Measurements from ENCODE around the gene ESRP2. TPM values are rescaled to one million over a fixed set of nuclear protein-coding genes. Genes with fewer than 3 reads are reported as not detected.

ESRP2 gene
- total RNA-seq, 2 donors from 2014 or later = 0.31 to 0.63 TPM

GRCh38 chr16:68231384-68232136 lies 4.4 kb downstream of the ESRP2 start:
- Mint-ChIP-seq H3K27ac (no peak overlapping the region), H3K27me3 (ENCODE audit: low read depth) (no peaks in the 10 kb centered on the region)
- no peak for ATAC-seq (replicated peaks in 1 of 2)

GRCh38 chr16:68230956-68231355 lies 5.0 kb downstream of the ESRP2 start:
- no peak overlapping the region for H3K27ac Mint-ChIP-seq
- H3K27me3 Mint-ChIP-seq (ENCODE audit: low read depth) = no peaks in the 10 kb centered on the region
- ATAC-seq (replicated peaks in 1 of 2) = no peak

More at GRCh38 chr16:68231384-68232136, 4.4 kb downstream of the ESRP2 start:
- H3K4me1 Mint-ChIP-seq (ENCODE audit: low read depth) = peaks cover 33% of the 10 kb centered on the region
- DNase-seq = no peak
- H3K9me3 Mint-ChIP-seq = no peaks in the 10 kb centered on the region
- H3K4me3 Mint-ChIP-seq = no peak overlapping the region
- H3K36me3 Mint-ChIP-seq (ENCODE audit: insufficient read depth in 2 of 2) = peaks cover 0 to 2% of the 10 kb centered on the region in 2 donors

GRCh38 chr16:68230176-68230571 lies 5.8 kb downstream of the ESRP2 start:
- DNase-seq (no peak), ATAC-seq (replicated peaks in 1 of 2) (no peak)
- Mint-ChIP-seq H3K9me3 (no peaks in the 10 kb centered on the region), H3K4me3 (no peak overlapping the region), H3K27ac (no peak overlapping the region), H3K27me3 (ENCODE audit: low read depth) (no peaks in the 10 kb centered on the region), H3K4me1 (ENCODE audit: low read depth) (peaks cover 36% of the 10 kb centered on the region), H3K36me3 (ENCODE audit: insufficient read depth in 2 of 2) (peaks cover 0 to 2% of the 10 kb centered on the region in 2 donors)

More at GRCh38 chr16:68230956-68231355, 5.0 kb downstream of the ESRP2 start:
- DNase-seq = no peak
- H3K4me3 Mint-ChIP-seq = no peak overlapping the region
- H3K4me1 Mint-ChIP-seq (ENCODE audit: low read depth) = peaks cover 33% of the 10 kb centered on the region
- H3K36me3 Mint-ChIP-seq (ENCODE audit: insufficient read depth in 2 of 2) = peaks cover 0 to 2% of the 10 kb centered on the region in 2 donors
- no peaks in the 10 kb centered on the region for H3K9me3 Mint-ChIP-seq

DNA sequence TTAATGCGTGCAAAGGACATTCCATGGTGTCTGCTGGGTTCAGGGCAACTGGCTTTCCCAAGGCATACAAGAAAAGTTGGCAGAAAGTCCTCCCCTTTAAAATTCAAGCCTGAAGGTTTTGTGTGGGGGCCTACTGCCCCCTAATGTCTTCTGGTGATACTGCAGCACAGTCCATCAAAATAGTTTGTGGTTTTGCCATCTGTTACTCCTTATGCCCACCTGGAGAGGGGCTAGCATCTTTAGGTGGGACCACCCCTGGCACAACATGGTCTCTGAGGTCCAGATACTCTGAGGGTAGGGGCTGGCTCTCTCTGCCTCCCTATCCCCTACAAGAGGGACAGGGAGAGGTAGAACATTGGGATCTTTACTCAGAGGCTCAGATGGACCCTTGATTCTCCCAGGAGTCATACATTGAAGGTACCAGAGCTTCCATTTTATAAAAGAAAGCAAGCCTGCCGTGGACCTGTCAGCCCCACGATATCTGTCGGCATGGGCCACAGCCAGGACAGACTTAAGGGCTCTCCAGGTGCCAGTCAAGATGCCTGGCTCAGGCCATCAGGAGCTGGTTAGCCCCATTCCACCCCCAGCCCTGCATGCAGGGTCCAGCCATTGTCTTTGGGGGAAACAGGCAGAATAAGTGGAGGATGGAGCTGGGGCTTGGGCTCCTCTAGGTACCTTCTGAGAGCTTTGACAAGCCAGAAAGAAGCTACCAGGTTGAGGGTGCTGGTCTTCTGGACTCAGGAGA lies 6.3 kb downstream of the ESRP2 start:
- Mint-ChIP-seq H3K4me1 (ENCODE audit: low read depth) (peaks cover 36% of the 10 kb centered on the region), H3K36me3 (ENCODE audit: insufficient read depth in 2 of 2) (peaks cover 0 to 2% of the 10 kb centered on the region in 2 donors), H3K4me3 (no peak overlapping the region), H3K27ac (no peak overlapping the region), H3K9me3 (no peaks in the 10 kb centered on the region), H3K27me3 (ENCODE audit: low read depth) (no peaks in the 10 kb centered on the region)
- ATAC-seq (replicated peaks in 1 of 2) = no peak
- DNase-seq = peak; percentile 30 to 58

DNA sequence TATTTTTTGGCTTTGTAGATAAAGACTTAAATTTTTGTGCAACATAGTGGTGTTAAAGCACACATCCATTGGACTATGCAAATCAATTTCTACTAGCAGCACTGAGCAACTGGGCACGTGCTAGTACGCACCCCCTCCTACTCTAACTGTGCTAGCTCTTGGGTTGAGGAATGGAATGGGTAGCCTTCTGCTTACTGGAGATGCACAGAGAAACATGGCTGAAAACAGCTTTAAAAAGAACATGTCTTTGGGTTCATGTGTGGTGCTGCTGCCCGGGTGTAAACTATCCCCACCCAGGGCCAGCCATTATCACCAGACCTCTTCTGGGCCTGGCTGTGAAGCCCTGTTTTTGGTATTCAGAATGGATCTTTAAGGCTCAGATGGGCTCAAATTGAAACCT lies 7.3 kb downstream of the ESRP2 start:
- Mint-ChIP-seq H3K36me3 (ENCODE audit: insufficient read depth in 2 of 2) (peaks cover 0 to 2% of the 10 kb centered on the region in 2 donors), H3K4me1 (ENCODE audit: low read depth) (peaks cover 36% of the 10 kb centered on the region), H3K9me3 (no peaks in the 10 kb centered on the region), H3K27ac (peak overlapping the region; percentile 64), H3K27me3 (ENCODE audit: low read depth) (no peaks in the 10 kb centered on the region), H3K4me3 (no peak overlapping the region)
- ATAC-seq (replicated peaks in 1 of 2) = no peak
- no peak for DNase-seq

- H3K36me3 Mint-ChIP-seq (ENCODE audit: insufficient read depth in 2 of 2) = peaks cover 0 to 2% of the 10 kb centered on the region in 2 donors
- peaks cover 31% of the 10 kb centered on the region for H3K4me1 Mint-ChIP-seq (ENCODE audit: low read depth)
- peak overlapping the region; percentile 95 for H3K27ac Mint-ChIP-seq
- H3K9me3 Mint-ChIP-seq = no peaks in the 10 kb centered on the region
- DNase-seq = no peak
- peak overlapping the region; percentile 43 to 63 for H3K4me3 Mint-ChIP-seq
- no peaks in the 10 kb centered on the region for H3K27me3 Mint-ChIP-seq (ENCODE audit: low read depth)
- ATAC-seq (replicated peaks in 1 of 2) = no peak
Observed at GRCh38 chr16:68227850-68228553, 7.9 kb downstream of the ESRP2 start.

GRCh38 chr16:68227183-68227793 lies 8.6 kb downstream of the ESRP2 start:
- H3K27me3 Mint-ChIP-seq (ENCODE audit: low read depth) = no peaks in the 10 kb centered on the region
- peak overlapping the region; percentile 17 to 63 for H3K4me3 Mint-ChIP-seq
- H3K36me3 Mint-ChIP-seq (ENCODE audit: insufficient read depth in 2 of 2) = peaks cover 0 to 2% of the 10 kb centered on the region in 2 donors
- peaks cover 25% of the 10 kb centered on the region for H3K4me1 Mint-ChIP-seq (ENCODE audit: low read depth)
- peak in 1 of 2 donors; percentile 21 for DNase-seq
- H3K27ac Mint-ChIP-seq = peak overlapping the region; percentile 95
- ATAC-seq (replicated peaks in 1 of 2) = peak; percentile 67 to 69
- H3K9me3 Mint-ChIP-seq = no peaks in the 10 kb centered on the region

DNA sequence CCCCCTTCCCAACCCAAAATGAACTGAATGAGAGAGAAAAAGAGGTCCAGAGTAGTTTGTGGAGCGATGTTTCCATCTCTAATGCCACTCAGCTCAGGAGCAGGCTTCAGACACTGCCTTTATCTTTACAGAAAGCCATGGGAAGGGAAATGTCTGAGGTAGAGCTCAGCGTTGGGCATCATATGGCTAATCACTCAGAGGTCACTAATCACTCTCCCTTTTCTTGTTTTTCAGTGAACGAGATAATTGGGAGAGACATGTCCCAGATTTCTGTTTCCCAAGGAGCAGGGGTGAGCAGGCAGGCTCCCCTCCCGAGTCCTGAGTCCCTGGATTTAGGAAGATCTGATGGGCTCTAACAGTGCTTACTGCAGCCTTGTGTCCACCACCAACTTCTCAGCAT lies 9.8 kb downstream of the ESRP2 start:
- Mint-ChIP-seq H3K9me3 (no peaks in the 10 kb centered on the region), H3K4me3 (peak overlapping the region in 1 of 2 donors; percentile 18), H3K4me1 (ENCODE audit: low read depth) (peaks cover 25% of the 10 kb centered on the region), H3K36me3 (ENCODE audit: insufficient read depth in 2 of 2) (peaks cover 0 to 7% of the 10 kb centered on the region in 2 donors), H3K27me3 (ENCODE audit: low read depth) (no peaks in the 10 kb centered on the region), H3K27ac (peak overlapping the region; percentile 86)
- ATAC-seq (replicated peaks in 1 of 2) (no peak), DNase-seq (no peak)

DNA sequence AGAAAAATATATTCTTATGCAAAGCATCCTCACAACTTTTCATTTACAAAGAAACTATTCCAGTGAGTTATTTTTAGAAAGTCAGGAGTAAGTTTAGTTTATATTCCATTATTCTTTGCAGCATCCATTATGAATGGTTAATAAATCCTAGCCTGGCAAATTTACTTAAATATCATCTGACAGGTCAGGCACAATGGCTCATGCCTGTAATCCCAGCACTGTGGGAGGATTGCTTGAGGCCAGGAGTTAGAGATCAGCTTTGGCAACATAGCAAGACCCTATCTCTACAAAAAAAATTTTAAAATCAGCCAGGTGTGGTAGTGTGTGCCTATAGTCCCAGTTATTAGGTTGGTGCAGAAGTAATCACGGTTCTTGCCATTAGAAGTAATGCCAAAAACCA lies 12.9 kb downstream of the ESRP2 start:
- Mint-ChIP-seq H3K27ac (peak overlapping the region; percentile 68), H3K27me3 (ENCODE audit: low read depth) (no peaks in the 10 kb centered on the region), H3K4me3 (no peak overlapping the region), H3K9me3 (no peaks in the 10 kb centered on the region), H3K36me3 (ENCODE audit: insufficient read depth in 2 of 2) (peaks cover 0 to 8% of the 10 kb centered on the region in 2 donors), H3K4me1 (ENCODE audit: low read depth) (peaks cover 23% of the 10 kb centered on the region)
- DNase-seq = no peak
- ATAC-seq (replicated peaks in 1 of 2) = no peak

- Mint-ChIP-seq H3K27ac (peak overlapping the region; percentile 46), H3K27me3 (ENCODE audit: low read depth) (no peaks in the 10 kb centered on the region), H3K36me3 (ENCODE audit: insufficient read depth in 2 of 2) (peaks cover 2 to 10% of the 10 kb centered on the region in 2 donors), H3K9me3 (no peaks in the 10 kb centered on the region), H3K4me1 (ENCODE audit: low read depth) (no peaks in the 10 kb centered on the region), H3K4me3 (no peak overlapping the region)
- no peak for DNase-seq
- no peak for ATAC-seq (replicated peaks in 1 of 2)
Observed at GRCh38 chr16:68219725-68220351, 16.1 kb downstream of the ESRP2 start.

GRCh38 chr16:68217506-68217905 lies 18.4 kb downstream of the ESRP2 start:
- Mint-ChIP-seq H3K4me3 (no peak overlapping the region), H3K4me1 (ENCODE audit: low read depth) (peaks cover 6% of the 10 kb centered on the region), H3K27ac (peak overlapping the region; percentile 91), H3K27me3 (ENCODE audit: low read depth) (no peaks in the 10 kb centered on the region), H3K36me3 (ENCODE audit: insufficient read depth in 2 of 2) (peaks cover 2 to 11% of the 10 kb centered on the region in 2 donors), H3K9me3 (no peaks in the 10 kb centered on the region)
- ATAC-seq (replicated peaks in 1 of 2) = no peak
- DNase-seq = no peak

- Mint-ChIP-seq H3K36me3 (ENCODE audit: insufficient read depth in 2 of 2) (peaks cover 2 to 6% of the 10 kb centered on the region in 2 donors), H3K4me3 (no peak overlapping the region), H3K27ac (peak overlapping the region; percentile 51), H3K9me3 (no peaks in the 10 kb centered on the region), H3K4me1 (ENCODE audit: low read depth) (peaks cover 15% of the 10 kb centered on the region), H3K27me3 (ENCODE audit: low read depth) (no peaks in the 10 kb centered on the region)
- ATAC-seq (replicated peaks in 1 of 2) = no peak
- no peak for DNase-seq
Observed at GRCh38 chr16:68216240-68216639, 19.7 kb downstream of the ESRP2 start.

Data from activated T-cell treated with anti-CD3 and anti-CD28 coated beads, Interleukin-2, amount 50 U/mL, for 72 hours (primary cell).